ENCODE results near the gene COL4A2. TPM values are rescaled to one million over a fixed set of nuclear protein-coding genes. Genes with fewer than 3 reads are reported as not detected.
A peak's percentile ranks its signal among the peaks of the same experiment; 100 is the strongest.
"Not testable (repeated sequence)": the region's sequence is repeated elsewhere in the genome, so short reads cannot be mapped to it uniquely, and the experiment has no call there.

COL4A2 gene
- total and polyA plus RNA-seq, 9 donors, result 59.5 to 171 (median 136) TPM

DNA sequence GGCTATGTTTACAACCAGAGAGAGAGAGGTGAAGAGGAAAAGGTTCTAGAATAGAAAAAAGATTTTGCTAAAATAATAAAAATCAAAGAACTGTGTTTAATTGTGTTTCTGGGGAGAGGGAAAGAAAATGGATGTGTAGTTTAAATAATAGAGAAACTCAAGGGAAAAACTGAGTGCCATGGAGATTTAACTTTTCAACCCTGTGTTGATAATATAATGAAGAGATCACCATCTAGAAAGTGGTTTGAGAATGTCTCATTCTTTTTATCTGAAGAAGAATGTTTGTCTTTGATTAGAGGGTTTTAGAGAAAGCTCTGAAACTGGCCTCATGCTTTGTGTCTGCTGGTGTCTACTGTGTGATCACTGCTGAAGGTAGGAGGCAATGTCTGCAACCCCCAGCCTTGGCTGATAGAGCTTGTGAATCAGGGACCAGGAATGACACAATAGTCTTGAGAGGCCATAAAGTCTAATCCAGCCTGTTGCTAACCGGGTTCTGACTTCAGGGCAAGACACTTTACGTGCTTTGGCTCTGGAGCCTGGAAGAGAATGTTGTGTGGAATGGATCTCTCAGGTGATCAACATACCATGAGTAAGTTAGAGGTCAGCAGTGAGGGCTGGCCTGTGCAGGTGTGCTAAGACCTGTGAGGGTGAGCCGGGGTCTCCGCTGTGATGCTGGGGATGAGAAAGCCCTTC lies 5.4 kb downstream of the COL4A2 start:
- Histone ChIP-seq H3K4me1 (ENCODE audit: insufficient read depth) (peaks cover 33% of the 10 kb centered on the region), H3K4me3 (no peak overlapping the region), H3K9me3 (no peaks in the 10 kb centered on the region), H3K36me3 (no peaks in the 10 kb centered on the region), H3K27me3 (no peaks in the 10 kb centered on the region), H3K27ac (no peak overlapping the region)
- DNase-seq, result peak in 1 of 5 donors; percentile 11
- no peak for TF ChIP-seq EP300 (IDR thresholded peaks at IDR 0.05)
- TF ChIP-seq, protein P1, sequence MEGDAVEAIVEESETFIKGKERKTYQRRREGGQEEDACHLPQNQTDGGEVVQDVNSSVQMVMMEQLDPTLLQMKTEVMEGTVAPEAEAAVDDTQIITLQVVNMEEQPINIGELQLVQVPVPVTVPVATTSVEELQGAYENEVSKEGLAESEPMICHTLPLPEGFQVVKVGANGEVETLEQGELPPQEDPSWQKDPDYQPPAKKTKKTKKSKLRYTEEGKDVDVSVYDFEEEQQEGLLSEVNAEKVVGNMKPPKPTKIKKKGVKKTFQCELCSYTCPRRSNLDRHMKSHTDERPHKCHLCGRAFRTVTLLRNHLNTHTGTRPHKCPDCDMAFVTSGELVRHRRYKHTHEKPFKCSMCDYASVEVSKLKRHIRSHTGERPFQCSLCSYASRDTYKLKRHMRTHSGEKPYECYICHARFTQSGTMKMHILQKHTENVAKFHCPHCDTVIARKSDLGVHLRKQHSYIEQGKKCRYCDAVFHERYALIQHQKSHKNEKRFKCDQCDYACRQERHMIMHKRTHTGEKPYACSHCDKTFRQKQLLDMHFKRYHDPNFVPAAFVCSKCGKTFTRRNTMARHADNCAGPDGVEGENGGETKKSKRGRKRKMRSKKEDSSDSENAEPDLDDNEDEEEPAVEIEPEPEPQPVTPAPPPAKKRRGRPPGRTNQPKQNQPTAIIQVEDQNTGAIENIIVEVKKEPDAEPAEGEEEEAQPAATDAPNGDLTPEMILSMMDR (IDR thresholded peaks at IDR 0.05), result no peak
- no peak for TF ChIP-seq POLR2A (IDR thresholded peaks at IDR 0.05)
- 80 to 88% (median 80%) methylated on average over 4 of the region's 4 CpGs for WGBS, 3 donors
- intact Hi-C loops (cut with DNase I), result loop anchor here in 1 of 4 donors (10.0 kb wide), 1 partner anchor 102 kb away; no protein-coding TSS in a partner anchor

DNA sequence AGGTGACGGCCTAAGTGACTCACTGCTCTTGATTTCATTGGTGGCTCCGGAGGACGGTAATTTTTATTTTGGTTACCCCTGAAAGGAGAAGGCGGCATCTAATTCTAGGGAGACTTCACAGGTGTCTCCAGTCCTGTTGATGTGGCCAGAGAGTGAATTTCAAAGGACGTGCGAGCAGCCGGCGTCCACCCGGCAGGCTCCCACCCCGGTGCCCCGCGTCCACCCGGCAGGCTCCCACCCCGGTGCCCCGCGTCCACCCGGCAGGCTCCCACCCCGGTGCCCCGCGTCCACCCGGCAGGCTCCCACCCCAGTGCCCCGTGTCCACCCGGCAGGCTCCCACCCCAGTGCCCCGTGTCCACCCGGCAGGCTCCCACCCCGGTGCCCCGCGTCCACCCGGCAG lies 6.2 kb downstream of the COL4A2 start:
- WGBS, 3 donors, result 86 to 95% (median 93%) methylated on average over 17 to 21 of the region's 29 CpGs
- DNase-seq, result peak in 1 of 5 donors; percentile 12
- peaks cover 33% of the 10 kb centered on the region for H3K4me1 ChIP-seq (ENCODE audit: insufficient read depth)
- H3K27me3 ChIP-seq, H3K9me3 ChIP-seq, H3K27ac ChIP-seq, H3K36me3 ChIP-seq, H3K4me3 ChIP-seq: not testable (repeated sequence)
- intact Hi-C loops (cut with DNase I), result loop anchor here in 1 of 4 donors (10.0 kb wide), 1 partner anchor 102 kb away; no protein-coding TSS in a partner anchor

DNA sequence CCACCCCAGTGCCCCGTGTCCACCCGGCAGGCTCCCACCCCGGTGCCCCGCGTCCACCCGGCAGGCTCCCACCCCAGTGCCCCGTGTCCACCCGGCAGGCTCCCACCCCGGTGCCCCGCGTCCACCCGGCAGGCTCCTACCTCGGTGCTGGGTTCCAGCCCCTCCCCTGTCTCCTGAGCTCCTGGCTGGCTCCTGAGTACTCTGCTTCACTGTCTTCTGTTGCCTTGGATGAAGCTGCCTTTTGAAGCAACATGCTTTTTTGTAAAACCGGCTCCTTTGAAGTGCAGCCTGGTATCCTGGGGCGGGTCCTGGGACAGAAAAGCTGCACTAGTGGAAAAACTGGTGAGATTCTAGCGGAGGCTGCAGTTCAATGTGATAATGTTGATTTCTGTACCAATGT lies 6.6 kb downstream of the COL4A2 start:
- intact Hi-C loops (cut with DNase I), result loop anchor here in 1 of 4 donors (10.0 kb wide), 1 partner anchor 101 kb away; no protein-coding TSS in a partner anchor
- DNase-seq, H3K27me3 ChIP-seq, H3K27ac ChIP-seq, H3K4me3 ChIP-seq, H3K36me3 ChIP-seq, H3K9me3 ChIP-seq: not testable (repeated sequence)
- WGBS, 3 donors, result 63 to 79% (median 76%) methylated on average over 9 of the region's 16 CpGs
- H3K4me1 ChIP-seq (ENCODE audit: insufficient read depth), result peaks cover 33% of the 10 kb centered on the region

DNA sequence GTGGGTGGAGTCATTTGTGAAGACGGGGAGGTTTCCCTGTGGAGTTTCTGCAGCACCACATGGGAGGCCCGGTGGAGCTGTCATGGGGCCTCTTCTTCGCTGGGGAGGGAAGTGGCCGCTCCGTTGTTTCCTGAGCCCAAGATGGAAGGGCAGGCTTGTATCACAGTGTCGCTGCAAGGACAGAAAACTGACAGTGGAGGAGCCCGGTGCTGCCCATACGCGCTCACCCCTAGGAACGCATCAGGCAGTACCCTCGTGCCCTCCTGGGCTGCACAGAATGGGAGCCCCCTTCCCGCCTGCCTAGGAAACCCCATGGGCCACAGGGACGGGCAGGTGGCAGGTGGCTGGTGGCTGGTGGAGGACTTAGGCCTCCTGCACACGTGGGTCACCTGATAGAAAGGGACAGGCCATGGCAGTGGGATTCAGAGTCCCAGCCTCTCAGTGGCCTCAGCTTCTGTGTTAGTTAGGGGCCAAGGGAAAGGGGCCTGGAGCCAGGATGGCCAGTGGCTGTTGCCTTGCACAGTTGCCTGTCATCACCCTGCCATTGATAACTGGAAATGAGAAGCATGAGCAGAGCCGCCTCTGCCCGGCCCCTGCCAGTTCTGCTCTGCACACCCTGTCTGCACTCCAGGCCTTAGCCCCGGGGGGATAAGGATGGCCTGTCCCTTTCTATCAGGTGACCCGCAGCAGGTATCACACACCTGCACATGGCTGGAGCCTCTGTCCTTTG lies 7.6 kb downstream of the COL4A2 start:
- Histone ChIP-seq H3K27me3 (no peaks in the 10 kb centered on the region), H3K36me3 (no peaks in the 10 kb centered on the region), H3K4me3 (no peak overlapping the region), H3K4me1 (ENCODE audit: insufficient read depth) (peaks cover 31% of the 10 kb centered on the region), H3K9me3 (no peaks in the 10 kb centered on the region), H3K27ac (no peak overlapping the region)
- WGBS, 3 donors, result 89 to 93% (median 91%) methylated on average over 18 of the region's 18 CpGs
- DNase-seq, result no peak
- intact Hi-C loops (cut with DNase I), result loop anchor here in 1 of 4 donors (10.0 kb wide), 1 partner anchor 100 kb away; no protein-coding TSS in a partner anchor
- TF ChIP-seq POLR2A (IDR thresholded peaks at IDR 0.05) (no peak), EP300 (IDR thresholded peaks at IDR 0.05) (no peak)
- TF ChIP-seq, protein P1 (IDR thresholded peaks at IDR 0.05), result no peak

DNA sequence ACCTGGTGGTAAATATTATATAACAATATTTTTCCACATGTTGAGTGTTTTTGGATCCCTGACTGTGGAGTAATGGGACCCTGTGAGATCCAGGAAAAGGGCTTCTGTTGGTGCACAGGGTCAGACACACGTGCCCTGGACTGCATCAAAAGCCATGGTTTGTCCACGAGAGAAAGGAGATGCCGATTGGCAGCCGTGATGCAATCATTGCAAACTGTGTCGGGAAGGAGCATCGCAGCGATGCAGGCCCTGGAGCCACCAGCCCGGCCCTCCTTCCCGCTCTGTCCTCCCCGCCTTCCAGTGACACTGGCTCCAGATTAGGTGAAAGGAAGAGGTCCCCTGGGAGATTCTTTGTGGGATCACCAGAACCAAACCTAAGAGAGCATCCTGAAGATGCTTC lies 9.1 kb downstream of the COL4A2 start:
- Histone ChIP-seq H3K4me1 (ENCODE audit: insufficient read depth) (peaks cover 22% of the 10 kb centered on the region), H3K36me3 (no peaks in the 10 kb centered on the region), H3K27me3 (no peaks in the 10 kb centered on the region), H3K9me3 (no peaks in the 10 kb centered on the region), H3K27ac (peak overlapping the region in 1 of 2 donors; percentile 25), H3K4me3 (no peak overlapping the region)
- TF ChIP-seq POLR2A (IDR thresholded peaks at IDR 0.05), result no peak
- TF ChIP-seq EP300 (IDR thresholded peaks at IDR 0.05), result no peak
- TF ChIP-seq, protein P1 (IDR thresholded peaks at IDR 0.05), result no peak
- DNase-seq, result no peak
- intact Hi-C loops (cut with DNase I), result loop anchor here in 1 of 4 donors (10.0 kb wide), 1 partner anchor 99 kb away; no protein-coding TSS in a partner anchor
- WGBS, 3 donors, result 72 to 84% (median 82%) methylated on average over 10 of the region's 10 CpGs

Data from ovary (tissue), 9 donors.